22Rv1 (cell line): Measurements from ENCODE around the gene MYL12A.

Experiments used
- H3K27ac ChIP-seq: fragments of 450-650 bp; 2 replicates; pipeline ENCODE4 v1.5.1; 2017
- ZFX ChIP-seq: fragments of 450-650 bp; IDR thresholded peaks from 2 replicates; pipeline ENCODE4 v1.6.1; 2017; ENCODE audit warnings: antibody characterized with exemption, borderline replicate concordance
- TF ChIP-seq, protein P1 (sequence below): fragments of 450-650 bp; IDR thresholded peaks from 2 replicates; pipeline ENCODE4 v1.5.1; 2017; ENCODE audit warnings: mild to moderate bottlenecking

MYL12A gene

DNA sequence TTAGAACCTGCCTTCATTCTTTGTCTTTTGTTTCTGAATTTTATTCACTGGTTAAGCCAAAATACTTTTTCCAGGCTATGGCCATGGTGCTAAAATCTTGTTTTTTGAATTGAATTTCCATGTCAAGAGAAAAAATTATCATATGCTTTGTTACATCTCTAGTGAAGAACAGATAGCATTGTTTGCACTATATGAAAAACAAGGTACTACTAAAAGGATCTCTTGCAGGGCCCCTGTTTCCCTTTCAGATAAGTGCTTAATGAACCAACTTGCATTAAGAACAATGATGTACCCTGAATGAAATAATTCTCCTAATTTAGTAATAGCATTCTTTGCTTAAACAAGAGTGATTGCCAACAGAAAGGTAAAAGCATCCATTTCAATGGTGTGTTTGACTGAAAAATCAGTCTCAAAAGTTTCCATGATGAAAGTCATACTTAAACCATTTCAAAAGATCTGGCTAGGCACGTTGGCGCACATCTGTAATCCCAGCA, 10.1 kb downstream of the MYL12A start:
- TF ChIP-seq, protein P1, sequence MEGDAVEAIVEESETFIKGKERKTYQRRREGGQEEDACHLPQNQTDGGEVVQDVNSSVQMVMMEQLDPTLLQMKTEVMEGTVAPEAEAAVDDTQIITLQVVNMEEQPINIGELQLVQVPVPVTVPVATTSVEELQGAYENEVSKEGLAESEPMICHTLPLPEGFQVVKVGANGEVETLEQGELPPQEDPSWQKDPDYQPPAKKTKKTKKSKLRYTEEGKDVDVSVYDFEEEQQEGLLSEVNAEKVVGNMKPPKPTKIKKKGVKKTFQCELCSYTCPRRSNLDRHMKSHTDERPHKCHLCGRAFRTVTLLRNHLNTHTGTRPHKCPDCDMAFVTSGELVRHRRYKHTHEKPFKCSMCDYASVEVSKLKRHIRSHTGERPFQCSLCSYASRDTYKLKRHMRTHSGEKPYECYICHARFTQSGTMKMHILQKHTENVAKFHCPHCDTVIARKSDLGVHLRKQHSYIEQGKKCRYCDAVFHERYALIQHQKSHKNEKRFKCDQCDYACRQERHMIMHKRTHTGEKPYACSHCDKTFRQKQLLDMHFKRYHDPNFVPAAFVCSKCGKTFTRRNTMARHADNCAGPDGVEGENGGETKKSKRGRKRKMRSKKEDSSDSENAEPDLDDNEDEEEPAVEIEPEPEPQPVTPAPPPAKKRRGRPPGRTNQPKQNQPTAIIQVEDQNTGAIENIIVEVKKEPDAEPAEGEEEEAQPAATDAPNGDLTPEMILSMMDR, result no peak
- no peak for TF ChIP-seq ZFX
- peak overlapping the region; percentile 86 for H3K27ac ChIP-seq

DNA sequence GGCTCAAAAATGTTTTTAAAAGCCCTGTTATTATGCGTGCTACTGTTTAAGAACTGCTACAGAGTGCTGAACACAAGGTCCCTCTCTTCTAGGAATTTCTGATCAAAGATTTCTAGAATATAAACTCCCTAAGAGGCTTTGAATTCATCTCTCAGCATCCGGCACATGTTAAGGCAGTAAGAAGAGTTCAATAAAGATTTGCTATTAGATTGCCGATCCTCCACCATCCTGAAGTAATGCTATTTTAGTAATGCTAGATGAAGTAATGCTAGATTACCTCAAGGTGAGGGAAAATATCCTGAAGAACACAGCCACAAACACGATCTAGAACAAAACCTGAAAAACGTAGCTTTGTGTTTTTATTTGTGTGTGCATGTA, 13.4 kb downstream of the MYL12A start:
- no peak for TF ChIP-seq ZFX
- TF ChIP-seq, protein P1, result no peak
- H3K27ac ChIP-seq, result peak overlapping the region; percentile 86

DNA sequence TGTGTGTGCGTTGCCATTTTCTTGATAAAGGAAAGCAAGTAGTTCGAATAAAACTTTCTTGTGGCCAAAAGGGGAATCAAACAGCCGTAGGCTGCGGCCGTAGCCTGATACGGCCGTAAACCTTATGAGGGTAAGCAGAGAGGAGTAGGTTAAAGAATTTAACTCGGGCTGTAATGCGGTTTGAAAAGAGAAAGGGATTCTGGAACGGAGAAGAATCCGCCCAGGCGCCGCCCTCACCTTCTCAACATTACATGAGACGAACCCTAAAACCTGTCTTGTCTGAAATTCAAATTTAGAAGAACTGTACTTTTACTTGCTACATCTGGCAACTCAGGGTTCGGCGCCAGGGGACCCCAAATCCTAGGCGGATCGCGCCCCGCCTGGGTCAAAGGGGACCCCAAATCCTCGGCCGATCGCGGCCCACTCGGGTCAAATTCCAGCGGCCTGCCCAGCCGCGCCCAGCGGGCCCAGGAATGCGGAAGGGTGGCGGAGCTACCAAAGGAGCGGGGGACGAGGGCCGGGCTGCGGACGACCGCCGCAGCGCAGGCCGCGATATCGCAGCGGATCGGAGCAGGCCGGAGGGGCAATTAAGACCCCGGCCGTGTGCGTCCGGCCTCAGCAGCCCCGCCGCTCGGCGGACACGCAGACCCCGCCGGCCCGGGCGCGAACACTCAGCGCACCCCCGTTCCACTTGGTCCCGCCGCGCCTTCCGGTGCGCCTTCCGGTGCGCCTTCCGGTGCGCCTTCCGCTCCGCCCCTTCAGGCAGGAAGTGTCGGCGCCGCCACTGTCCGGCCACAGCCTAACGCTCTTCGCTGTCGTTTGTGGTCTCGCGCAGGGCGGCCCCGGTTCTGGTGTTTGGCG, 14.0 kb downstream of the MYL12A start, which contains the start of gene MYL12B:
Gene MYL12B (plus strand): TSS at position 761 of the 861 bp plus-strand sequence. CDS start 10,766 bp downstream, outside the sequence.
- peak within 1 kb of the TSS; percentile 86 for H3K27ac ChIP-seq
- TF ChIP-seq, protein P1, result no peak
- TF ChIP-seq ZFX, result no peak

DNA sequence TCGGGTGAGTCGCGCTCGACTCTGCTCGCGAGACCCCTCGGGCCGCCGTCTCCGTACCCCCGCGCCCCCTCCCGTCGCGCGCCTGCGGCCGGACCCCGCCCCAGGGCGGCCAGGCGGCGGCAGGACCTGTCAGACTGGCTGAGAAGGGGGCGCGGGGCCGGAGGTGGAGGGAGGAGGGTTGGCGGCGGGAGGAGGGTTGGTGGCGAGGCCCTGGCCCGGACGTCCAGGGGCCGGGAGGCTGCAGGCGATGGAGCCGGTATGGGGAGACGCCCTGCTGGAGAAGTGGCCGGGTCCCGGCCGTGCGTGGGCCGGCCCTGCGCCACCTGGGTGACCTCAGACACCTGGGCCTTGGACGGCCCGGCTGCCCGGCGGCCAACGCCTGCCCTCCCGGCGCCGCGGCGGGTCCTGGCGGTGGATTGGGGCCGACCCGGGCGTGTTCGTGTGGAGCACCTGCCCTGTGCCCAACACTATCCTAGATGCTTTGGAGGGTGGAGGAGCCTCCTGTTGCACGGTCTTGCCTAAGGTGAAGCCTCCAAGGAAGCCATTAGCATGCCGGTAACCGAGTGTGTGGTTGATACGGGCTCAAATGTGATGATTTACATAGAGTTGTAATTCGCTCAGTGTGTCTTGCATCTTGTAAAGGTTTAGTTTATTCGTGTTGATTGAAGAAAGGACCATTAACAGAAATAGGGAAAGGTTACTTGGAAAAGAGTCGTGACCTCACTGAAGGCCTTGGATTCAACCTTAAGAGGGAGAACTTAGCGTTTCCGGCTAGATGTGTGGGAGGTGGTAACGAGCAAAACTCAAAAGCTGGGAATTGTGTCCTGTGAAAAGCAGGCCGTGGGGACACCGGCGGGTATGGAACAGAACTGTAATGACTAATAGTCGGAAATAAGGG, 14.9 kb downstream of the MYL12A start:
- TF ChIP-seq ZFX, result no peak
- TF ChIP-seq, protein P1, result no peak
- H3K27ac ChIP-seq, result peak overlapping the region; percentile 86

DNA sequence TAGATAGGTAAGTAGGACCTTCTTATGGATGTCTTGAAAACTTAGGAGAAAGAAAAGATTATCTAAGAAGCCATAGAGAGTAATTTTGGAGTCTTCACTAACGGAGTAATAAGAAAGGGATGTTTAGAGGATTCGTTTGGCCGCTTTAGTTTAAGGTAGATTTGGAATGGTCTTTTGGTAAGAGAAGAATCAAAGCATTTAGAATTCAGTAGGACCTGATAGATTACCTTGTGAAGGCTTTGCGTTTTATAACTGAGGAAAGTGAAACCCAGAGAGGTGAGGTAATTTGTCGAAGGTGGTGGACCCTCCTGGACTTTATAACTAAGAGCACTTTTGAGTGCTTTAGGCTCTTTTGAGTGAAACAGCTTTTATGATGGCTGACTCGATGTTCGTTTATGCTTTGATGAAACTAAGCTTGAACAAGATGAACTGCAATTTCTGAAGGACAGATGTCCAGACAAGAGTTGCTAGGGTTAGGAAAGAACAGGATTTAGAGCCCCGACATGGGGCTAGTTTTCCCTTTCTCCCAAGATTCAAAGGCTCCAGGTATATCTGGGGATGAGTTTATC, 15.6 kb downstream of the MYL12A start:
- TF ChIP-seq, protein P1, result no peak
- TF ChIP-seq ZFX, result no peak
- H3K27ac ChIP-seq, result peak overlapping the region; percentile 86

DNA sequence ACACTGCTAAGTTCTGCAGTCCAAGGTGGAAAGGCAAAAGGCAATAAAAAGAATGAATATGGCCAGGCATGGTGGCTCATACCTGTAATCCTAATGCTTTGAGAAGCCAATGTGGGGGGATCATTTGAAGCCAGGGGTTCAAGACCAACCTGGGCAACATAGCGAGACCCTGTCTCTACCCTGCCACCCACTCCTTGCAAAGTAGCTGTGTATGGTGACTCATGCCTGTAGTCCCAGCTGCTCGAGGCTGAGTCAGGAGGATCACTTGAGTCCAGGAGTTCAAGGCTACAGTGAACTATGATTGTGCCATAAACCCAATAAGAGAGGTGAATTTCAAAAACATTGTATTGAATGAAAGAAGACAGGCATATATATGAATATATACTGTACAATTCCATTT, 16.8 kb downstream of the MYL12A start:
- H3K27ac ChIP-seq, result no peak overlapping the region
- TF ChIP-seq, protein P1, result no peak
- TF ChIP-seq ZFX, result no peak
